Esophagus muscularis mucosa (tissue), 4 donors: ENCODE results near the gene COL26A1. TPM values are rescaled to one million over a fixed set of nuclear protein-coding genes. Genes with fewer than 3 reads are reported as not detected.

ENCODE experiments used
- DNase-seq: peaks from one replicate; pipeline ENCODE4 v3.0.0-alpha.2; 2017; ENCODE audit errors: extremely low spot score
- H3K27ac ChIP-seq, 4 donors: fragments of 200-600 bp; sonication (generic); replicated peaks in 1 of 4; 1 replicate in 3 of 4; 2 replicates in 1 of 4; pipeline ENCODE4 v1.5.1; 2016 to 2019; ENCODE audit warnings: mild to moderate bottlenecking in 1 of 4
- H3K27me3 ChIP-seq, 4 donors: fragments of 200-600 bp; sonication (generic); one replicate each; pipeline versions ENCODE4 v1.5.1 to v1.6.0; 2016 to 2019
- H3K36me3 ChIP-seq, 4 donors: fragments of 200-600 bp; sonication (generic); one replicate each; pipeline ENCODE4 v1.5.1; 2016 to 2019
- H3K4me1 ChIP-seq, 4 donors: fragments of 200-600 bp; sonication (generic); one replicate each; pipeline ENCODE4 v1.5.1; 2016 to 2019
- H3K4me3 ChIP-seq, 4 donors: fragments of 200-600 bp; sonication (generic); 1 replicate in 2 of 4; 2 replicates in 2 of 4; pipeline ENCODE4 v1.5.1; 2016 to 2019; ENCODE audit warnings: mild to moderate bottlenecking in 4 of 4, moderate library complexity in 1 of 4
- H3K9me3 ChIP-seq, 4 donors: fragments of 200-600 bp; sonication (generic); 1 replicate in 3 of 4; 2 replicates in 1 of 4; pipeline ENCODE4 v1.5.1; 2016 to 2019
- EP300 ChIP-seq: sonication (generic); formaldehyde crosslinking; IDR thresholded peaks from one replicate; pipeline ENCODE4 v1.6.1; 2017; ENCODE audit warnings: antibody characterized with exemption
- POLR2A ChIP-seq: fragments of 450-650 bp; IDR thresholded peaks from one replicate; pipeline ENCODE4 v1.6.1; 2017; ENCODE audit warnings: antibody characterized with exemption, moderate library complexity, mild to moderate bottlenecking, low read depth
- POLR2AphosphoS5 ChIP-seq, 2 donors: sonication (generic); formaldehyde crosslinking; IDR thresholded peaks; one replicate each; pipeline ENCODE4 v1.6.1; 2017; ENCODE audit warnings: antibody characterized with exemption in 2 of 2
- WGBS: methylation state at CpG from one replicate; pipeline ENCODE4 v1.1.5; 2018; 5-methylcytosine and 5-hydroxymethylcytosine counted together
- intact Hi-C: fragments of 100-400 bp; cut with DNase I; formaldehyde crosslinking; loops from one replicate; pipeline ENCODE4 v1.15.1; 2023
- total RNA-seq, 4 donors: library from RNA; depleted of rRNA; stranded (reverse); fragments of >200 nt; gene quantifications; one replicate each; pipeline versions ENCODE4 v1.1.0 to v1.2.1, GENCODE V29; 2016
- TF ChIP-seq, protein P1 (sequence below), 3 experiments: fragments of 200-600 bp in 2 of 3; fragments of 450-650 bp in 1 of 3; sonication (generic) in 2 of 3; IDR thresholded peaks; one replicate each; pipeline ENCODE4 v1.5.1; 2017 to 2019; ENCODE audit warnings: antibody characterized with exemption in 3 of 3, mild to moderate bottlenecking in 2 of 3, moderate library complexity in 1 of 3

COL26A1 gene
- total RNA-seq, 4 donors from 2014 or later = not detected

- no peak for DNase-seq
- TF ChIP-seq, protein P1, sequence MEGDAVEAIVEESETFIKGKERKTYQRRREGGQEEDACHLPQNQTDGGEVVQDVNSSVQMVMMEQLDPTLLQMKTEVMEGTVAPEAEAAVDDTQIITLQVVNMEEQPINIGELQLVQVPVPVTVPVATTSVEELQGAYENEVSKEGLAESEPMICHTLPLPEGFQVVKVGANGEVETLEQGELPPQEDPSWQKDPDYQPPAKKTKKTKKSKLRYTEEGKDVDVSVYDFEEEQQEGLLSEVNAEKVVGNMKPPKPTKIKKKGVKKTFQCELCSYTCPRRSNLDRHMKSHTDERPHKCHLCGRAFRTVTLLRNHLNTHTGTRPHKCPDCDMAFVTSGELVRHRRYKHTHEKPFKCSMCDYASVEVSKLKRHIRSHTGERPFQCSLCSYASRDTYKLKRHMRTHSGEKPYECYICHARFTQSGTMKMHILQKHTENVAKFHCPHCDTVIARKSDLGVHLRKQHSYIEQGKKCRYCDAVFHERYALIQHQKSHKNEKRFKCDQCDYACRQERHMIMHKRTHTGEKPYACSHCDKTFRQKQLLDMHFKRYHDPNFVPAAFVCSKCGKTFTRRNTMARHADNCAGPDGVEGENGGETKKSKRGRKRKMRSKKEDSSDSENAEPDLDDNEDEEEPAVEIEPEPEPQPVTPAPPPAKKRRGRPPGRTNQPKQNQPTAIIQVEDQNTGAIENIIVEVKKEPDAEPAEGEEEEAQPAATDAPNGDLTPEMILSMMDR (IDR thresholded peaks at IDR 0.05) = no peak
- TF ChIP-seq POLR2A = no peak
- no peak for TF ChIP-seq EP300
- TF ChIP-seq POLR2AphosphoS5 (IDR thresholded peaks at IDR 0.05) = no peak
- no peaks in the 10 kb centered on the region for H3K4me1 ChIP-seq
- peaks cover 0 to 55% (median 0%) of the 10 kb centered on the region in 4 donors for H3K27me3 ChIP-seq
- no peak overlapping the region for H3K27ac ChIP-seq
- no peak overlapping the region for H3K4me3 ChIP-seq
- no peaks in the 10 kb centered on the region for H3K9me3 ChIP-seq
- 46% methylated on average over 6 of the region's 6 CpGs for WGBS
- H3K36me3 ChIP-seq = no peaks in the 10 kb centered on the region
- intact Hi-C loops = no loop called here
Observed at GRCh38 chr7:101507327-101507726, 144.7 kb downstream of the COL26A1 start.

DNA sequence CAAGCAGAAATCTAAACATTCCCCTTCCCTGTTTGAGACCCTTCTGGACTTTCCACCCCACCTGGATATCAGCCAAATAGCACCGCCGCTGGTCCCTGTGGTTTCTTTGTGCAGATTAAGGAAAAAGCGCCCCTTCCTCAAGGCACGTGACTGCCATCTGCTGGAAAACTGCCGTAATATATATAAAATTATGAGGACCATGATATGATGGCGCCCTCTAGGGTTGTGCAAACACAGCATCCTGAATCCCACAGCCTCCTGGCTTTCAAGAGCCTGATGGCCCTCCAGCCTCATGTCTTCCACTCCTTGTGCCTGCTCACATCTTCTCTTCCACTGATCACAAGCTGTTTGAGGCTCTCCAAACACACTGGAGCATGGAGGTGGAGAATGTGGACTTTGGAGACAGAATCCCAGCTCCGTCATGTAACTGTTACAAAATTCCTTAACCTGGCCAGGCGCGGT, 145.1 kb downstream of the COL26A1 start:
- Histone ChIP-seq H3K4me3 (no peak overlapping the region), H3K27me3 (peaks cover 0 to 57% (median 0%) of the 10 kb centered on the region in 4 donors), H3K27ac (no peak overlapping the region), H3K4me1 (no peaks in the 10 kb centered on the region), H3K36me3 (no peaks in the 10 kb centered on the region), H3K9me3 (no peaks in the 10 kb centered on the region)
- WGBS = 32% methylated on average over 9 of the region's 9 CpGs
- intact Hi-C loops = no loop called here
- TF ChIP-seq, protein P1 (IDR thresholded peaks at IDR 0.05) = peak; percentile 21 to 29 (median 22)
- no peak for TF ChIP-seq POLR2A
- no peak for TF ChIP-seq POLR2AphosphoS5 (IDR thresholded peaks at IDR 0.05)
- TF ChIP-seq EP300 = no peak
- no peak for DNase-seq

GRCh38 chr7:101510297-101510696, 147.6 kb downstream of the COL26A1 start:
- Histone ChIP-seq H3K27ac (no peak overlapping the region), H3K9me3 (no peaks in the 10 kb centered on the region), H3K4me1 (no peaks in the 10 kb centered on the region), H3K36me3 (no peaks in the 10 kb centered on the region), H3K27me3 (peaks cover 0 to 78% (median 0%) of the 10 kb centered on the region in 4 donors), H3K4me3 (no peak overlapping the region)
- 91% methylated on average over 5 of the region's 5 CpGs for WGBS
- intact Hi-C loops = no loop called here
- no peak for TF ChIP-seq EP300
- TF ChIP-seq, protein P1 (IDR thresholded peaks at IDR 0.05) = no peak
- no peak for DNase-seq

- no peak for DNase-seq
- Histone ChIP-seq H3K9me3 (no peaks in the 10 kb centered on the region), H3K4me1 (no peaks in the 10 kb centered on the region), H3K4me3 (no peak overlapping the region), H3K27ac (no peak overlapping the region), H3K36me3 (no peaks in the 10 kb centered on the region), H3K27me3 (peaks cover 0 to 80% (median 0%) of the 10 kb centered on the region in 4 donors)
- TF ChIP-seq EP300 (no peak), POLR2A (no peak), POLR2AphosphoS5 (IDR thresholded peaks at IDR 0.05) (no peak)
- TF ChIP-seq, protein P1 (IDR thresholded peaks at IDR 0.05) = no peak
- 95% methylated on average over 5 of the region's 5 CpGs for WGBS
- intact Hi-C loops = no loop called here
Observed at GRCh38 chr7:101511965-101512364, 149.3 kb downstream of the COL26A1 start.

DNA sequence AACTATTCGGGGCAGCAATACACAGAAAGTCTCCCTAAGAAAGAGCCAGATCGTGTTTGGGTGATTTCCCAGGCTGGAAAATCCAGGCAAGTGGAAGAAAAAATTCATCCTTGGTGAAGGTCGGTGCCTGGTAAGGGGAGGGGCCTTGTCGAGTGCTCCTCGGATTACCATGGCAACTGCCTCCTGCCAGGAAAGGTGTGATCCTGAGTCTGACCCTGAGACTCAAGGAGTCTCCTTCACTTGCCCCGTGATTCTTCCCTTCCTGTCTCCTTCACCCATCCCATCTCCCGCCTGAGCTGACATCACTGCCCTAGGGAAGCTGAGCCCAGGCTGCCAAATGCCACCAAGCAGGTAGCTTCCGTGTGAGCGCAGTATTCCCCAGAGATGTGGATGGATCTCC, 154.2 kb downstream of the COL26A1 start:
- intact Hi-C loops = no loop called here
- peaks cover 0 to 55% (median 0%) of the 10 kb centered on the region in 4 donors for H3K27me3 ChIP-seq
- no peak for TF ChIP-seq EP300
- TF ChIP-seq POLR2AphosphoS5 (IDR thresholded peaks at IDR 0.05) = no peak
- TF ChIP-seq, protein P1 (IDR thresholded peaks at IDR 0.05) = no peak
- TF ChIP-seq POLR2A = no peak
- H3K4me3 ChIP-seq = no peak overlapping the region
- no peak overlapping the region for H3K27ac ChIP-seq
- H3K36me3 ChIP-seq = no peaks in the 10 kb centered on the region
- 83% methylated on average over 9 of the region's 9 CpGs for WGBS
- peaks cover 0 to 7% (median 0%) of the 10 kb centered on the region in 4 donors for H3K9me3 ChIP-seq
- DNase-seq = no peak
- peaks cover 0 to 12% (median 3%) of the 10 kb centered on the region in 4 donors for H3K4me1 ChIP-seq
